Kidney (tissue), 14 donors: ENCODE results near the gene HSPG2. TPM values are rescaled to one million over a fixed set of nuclear protein-coding genes. Genes with fewer than 3 reads are reported as not detected.

Source experiments
- DNase-seq, 5 donors: peaks; one replicate each; pipeline ENCODE4 v3.0.0-alpha.2; 2013 to 2020
- FAIRE-seq: peaks from 2 replicates; lab custom pipeline; 2012; peaks lifted over from hg19 to GRCh38; lab: Jason Lieb, UNC
- H3K27ac ChIP-seq, 2 donors: one replicate each; pipeline ENCODE4 v1.7.0; 2013; ENCODE audit warnings: low read depth in 2 of 2, low read length in 2 of 2, inconsistent platforms in 1 of 2
- H3K27me3 ChIP-seq: one replicate; pipeline ENCODE4 v1.7.1; 2013; ENCODE audit warnings: low read length, inconsistent platforms; ENCODE audit not compliant: control insufficient read depth, insufficient read depth
- H3K36me3 ChIP-seq, 3 donors: one replicate each; pipeline versions ENCODE4 v1.7.0 to v1.7.1; 2013; ENCODE audit warnings: low read length in 3 of 3, control low read depth in 1 of 3, inconsistent platforms in 1 of 3; ENCODE audit not compliant: insufficient read depth in 3 of 3, control insufficient read depth in 2 of 3
- H3K4me1 ChIP-seq, 3 donors: one replicate each; pipeline versions ENCODE4 v1.7.0 to v1.7.1; 2013; ENCODE audit warnings: low read length in 3 of 3, inconsistent platforms in 1 of 3, low read depth in 1 of 3; ENCODE audit not compliant: control insufficient read depth in 2 of 3, insufficient read depth in 2 of 3
- H3K4me3 ChIP-seq, 3 donors: one replicate each; pipeline versions ENCODE4 v1.7.0 to v1.8.1; 2013; ENCODE audit warnings: low read length in 3 of 3, control low read depth in 1 of 3, inconsistent platforms in 1 of 3
- H3K9ac ChIP-seq, 3 donors: one replicate each; pipeline versions ENCODE4 v1.7.0 to v1.7.1; 2013; ENCODE audit warnings: low read length in 3 of 3, control low read depth in 1 of 3, inconsistent platforms in 1 of 3
- H3K9me3 ChIP-seq, 3 donors: one replicate each; pipeline versions ENCODE4 v1.7.0 to v1.7.1; 2013; ENCODE audit warnings: low read length in 3 of 3, control low read depth in 1 of 3, inconsistent platforms in 1 of 3; ENCODE audit not compliant: control insufficient read depth in 2 of 3, insufficient read depth in 1 of 3
- CTCF ChIP-seq: IDR thresholded peaks from 3 replicates; pipeline ENCODE4 v1.5.1; 2012; ENCODE audit warnings: mild to moderate bottlenecking, moderate library complexity, borderline replicate concordance; ENCODE audit not compliant: insufficient read depth; ENCODE audit errors: extremely low read depth
- intact Hi-C: fragments of 100-400 bp; cut with DNase I; formaldehyde crosslinking; loops from one replicate; pipeline ENCODE4 v1.11.1; 2022
- polyA plus RNA-seq: library from polyadenylated mRNA; stranded (reverse); fragments of 350-450 nt; fragmentation: Illumina TruSeq; extraction: RNeasy Lipid Tissue Mini Kit (QIAGEN cat#74804); gene quantifications from one replicate; pipeline ENCODE4 v1.2.3, GENCODE V29; 2014; ENCODE audit warnings: low read depth, low replicate concordance; ENCODE audit not compliant: insufficient read depth
- total RNA-seq: library from RNA; stranded (reverse); fragmentation: NEBNext Ultra II Directional; extraction: Animal tissue kit (Norgen Biotek cat#: 25700); gene quantifications from one replicate; pipeline ENCODE4 v1.2.1, GENCODE V29; 2021
- donor health status: control.
- donor health status: control.
- donor health status: control.
- donor health status: control.
- donor health status: control.
- donor health status: DM: yes; HTN: yes; CAD: no.
- donor health status: Normal renal cell carcinoma (clear cell type).

HSPG2 gene
- total and polyA plus RNA-seq, 2 donors from 2014 or later, result 60.4 to 510 TPM

DNA sequence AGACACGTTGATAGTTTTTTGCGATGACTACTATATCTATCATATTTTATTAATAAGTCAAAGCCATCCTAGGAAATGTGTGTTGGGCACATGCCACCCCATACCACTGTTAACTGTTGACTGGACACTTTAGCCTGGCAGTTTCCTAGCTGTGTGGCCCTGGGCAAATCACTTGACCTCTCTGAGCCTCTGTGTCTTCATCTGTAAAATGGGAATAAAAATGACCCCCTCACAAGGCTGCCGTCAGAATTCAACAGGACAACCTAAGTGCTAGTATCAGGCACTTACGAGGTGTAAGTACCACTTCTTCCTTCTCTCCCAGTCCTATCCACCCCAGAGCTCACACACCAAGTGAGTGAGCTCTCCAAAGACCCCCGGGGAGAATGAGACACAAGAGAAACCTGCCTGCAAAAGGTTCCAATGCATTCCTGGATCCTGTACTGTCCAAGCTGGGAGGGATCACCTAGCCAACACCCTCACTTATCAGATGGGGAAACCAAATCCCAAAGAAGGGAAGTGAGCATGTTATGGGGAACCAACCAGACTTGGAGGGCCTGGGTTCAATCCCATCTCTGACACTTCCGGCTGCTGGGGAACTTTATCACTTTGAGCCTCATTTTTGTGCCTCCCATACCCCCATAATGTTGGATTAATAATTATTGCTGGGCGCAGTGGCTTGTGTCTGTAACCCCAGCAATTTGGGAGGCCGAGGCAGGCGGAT lies 24.9 kb downstream of the HSPG2 start:
- peaks cover 0 to 52% (median 32%) of the 10 kb centered on the region in 3 donors for H3K4me1 ChIP-seq
- FAIRE-seq, result no peak

GRCh38 chr1:21911205-21912001 lies 25.7 kb downstream of the HSPG2 start:
- Histone ChIP-seq H3K27ac (peak overlapping the region; percentile 23 to 52), H3K9me3 (no peaks in the 10 kb centered on the region), H3K27me3 (no peaks in the 10 kb centered on the region), H3K4me1 (peaks cover 0 to 59% (median 37%) of the 10 kb centered on the region in 3 donors), H3K9ac (no peak overlapping the region), H3K36me3 (no peaks in the 10 kb centered on the region), H3K4me3 (no peak overlapping the region)
- intact Hi-C loops, result no loop called here
- no peak for TF ChIP-seq CTCF
- peak in 4 of 5 donors; percentile 44 to 94 (median 77) for DNase-seq
- no peak for FAIRE-seq

More for the DNA sequence above, 24.9 kb downstream of the HSPG2 start:
- no peak overlapping the region for H3K4me3 ChIP-seq
- no peaks in the 10 kb centered on the region for H3K27me3 ChIP-seq
- no peak overlapping the region for H3K9ac ChIP-seq
- H3K27ac ChIP-seq, result peak overlapping the region in 1 of 2 donors; percentile 34
- intact Hi-C loops, result no loop called here
- no peak for TF ChIP-seq CTCF
- DNase-seq, result no peak
- no peaks in the 10 kb centered on the region for H3K9me3 ChIP-seq
- H3K36me3 ChIP-seq, result no peaks in the 10 kb centered on the region

GRCh38 chr1:21910558-21911204 lies 26.4 kb downstream of the HSPG2 start:
- Histone ChIP-seq H3K9ac (no peak overlapping the region), H3K9me3 (no peaks in the 10 kb centered on the region), H3K36me3 (no peaks in the 10 kb centered on the region), H3K4me3 (no peak overlapping the region), H3K27ac (peak overlapping the region; percentile 37 to 79), H3K4me1 (peaks cover 0 to 62% (median 42%) of the 10 kb centered on the region in 3 donors), H3K27me3 (no peaks in the 10 kb centered on the region)
- FAIRE-seq (no peak), DNase-seq (peak in 1 of 5 donors; percentile 66)
- no peak for TF ChIP-seq CTCF
- intact Hi-C loops, result no loop called here
